Daoy (cell line): ENCODE results near the gene ANXA9. TPM values are rescaled to one million over a fixed set of nuclear protein-coding genes. Genes with fewer than 3 reads are reported as not detected.

ENCODE experiments used
- DNase-seq: peaks from one replicate; pipeline ENCODE4 v3.0.0-alpha.2; 2015; ENCODE audit warnings: low read depth
- total RNA-seq: library from RNA; depleted of rRNA; stranded (reverse); fragments of >200 nt; shearing (Covaris generic); gene quantifications from 2 replicates; pipeline ENCODE4 v1.2.3, GENCODE V29; 2014

The ANXA9 gene
- total RNA-seq, 1 experiment from 2014 or later = not detected

GRCh38 chr1:150974580-150975478, 7.3 kb upstream of the ANXA9 start, which contains the start of gene CERS2:
CERS2 (minus strand) TSS chr1:150974835; CDS start chr1:150969090, 5,745 bp downstream.
- peak; percentile 82 for DNase-seq

DNA sequence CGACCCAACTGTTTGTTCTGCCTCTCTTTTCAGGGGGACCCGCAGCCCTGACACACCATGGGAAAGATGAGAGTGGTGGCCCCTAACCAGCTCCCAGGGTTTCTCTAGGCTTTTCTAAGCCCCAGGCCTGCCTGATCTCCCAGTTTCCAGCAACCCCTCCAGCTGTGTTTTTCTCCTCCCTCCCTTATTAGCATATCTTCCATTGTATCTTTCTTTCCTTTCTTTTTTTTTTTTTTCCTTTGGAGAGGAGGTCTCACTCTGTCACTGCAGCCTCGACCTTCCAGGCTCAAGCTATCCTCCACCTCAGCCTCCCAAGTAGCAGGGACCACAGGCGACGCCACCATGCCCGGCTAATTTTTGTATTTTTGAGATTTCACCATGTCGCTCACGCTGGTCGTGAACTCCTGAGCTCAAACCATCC, 5.7 kb upstream of the ANXA9 start:
- DNase-seq = no peak

GRCh38 chr1:150976879-150977694, 5.0 kb upstream of the ANXA9 start:
- DNase-seq = peak; percentile 92

DNA sequence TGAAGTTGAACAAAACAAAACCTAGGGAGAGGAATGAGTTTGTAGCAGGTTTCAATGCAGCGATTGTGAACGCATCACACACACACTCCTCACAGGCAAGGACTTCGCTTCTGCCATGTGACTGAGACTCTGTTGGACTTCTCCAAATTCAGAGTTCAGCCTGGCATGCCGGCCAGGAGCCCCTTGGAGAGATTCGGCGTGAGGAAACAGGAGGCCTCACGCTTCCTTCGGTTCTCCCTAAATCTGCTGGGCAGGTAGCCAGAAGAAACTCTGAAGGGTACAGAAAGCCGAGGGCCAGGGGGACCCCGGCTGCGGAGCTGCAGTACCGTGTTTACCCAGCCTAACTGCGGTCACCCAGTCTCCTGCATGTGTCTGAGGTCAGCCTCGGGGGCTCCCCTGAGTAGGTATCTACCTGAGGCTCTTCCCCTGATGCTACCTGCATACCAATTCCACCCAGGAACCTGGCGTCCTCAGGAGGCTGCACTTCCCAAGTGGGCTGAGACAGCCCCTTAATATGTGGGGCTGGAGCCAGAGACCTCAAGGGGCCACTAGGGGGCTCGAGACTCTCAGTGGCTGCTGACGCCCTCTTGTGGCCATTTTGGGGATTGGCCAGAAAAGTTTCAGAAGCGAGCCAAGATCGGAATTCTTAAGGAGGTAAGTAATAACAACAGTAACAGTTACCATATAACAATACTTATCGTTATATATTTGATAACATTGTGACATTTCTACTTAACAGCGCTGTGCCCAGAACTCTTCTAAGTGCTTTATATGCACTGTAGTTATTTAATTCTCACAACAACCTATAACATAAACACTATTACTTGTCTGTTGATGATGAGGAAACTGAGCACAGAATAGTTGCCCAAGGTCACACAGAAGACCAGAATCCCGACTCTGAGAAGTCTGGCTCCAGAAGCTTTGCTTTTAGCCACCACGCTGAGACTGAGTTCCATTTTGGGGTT, 2.7 kb upstream of the ANXA9 start:
- peak; percentile 84 for DNase-seq

DNA sequence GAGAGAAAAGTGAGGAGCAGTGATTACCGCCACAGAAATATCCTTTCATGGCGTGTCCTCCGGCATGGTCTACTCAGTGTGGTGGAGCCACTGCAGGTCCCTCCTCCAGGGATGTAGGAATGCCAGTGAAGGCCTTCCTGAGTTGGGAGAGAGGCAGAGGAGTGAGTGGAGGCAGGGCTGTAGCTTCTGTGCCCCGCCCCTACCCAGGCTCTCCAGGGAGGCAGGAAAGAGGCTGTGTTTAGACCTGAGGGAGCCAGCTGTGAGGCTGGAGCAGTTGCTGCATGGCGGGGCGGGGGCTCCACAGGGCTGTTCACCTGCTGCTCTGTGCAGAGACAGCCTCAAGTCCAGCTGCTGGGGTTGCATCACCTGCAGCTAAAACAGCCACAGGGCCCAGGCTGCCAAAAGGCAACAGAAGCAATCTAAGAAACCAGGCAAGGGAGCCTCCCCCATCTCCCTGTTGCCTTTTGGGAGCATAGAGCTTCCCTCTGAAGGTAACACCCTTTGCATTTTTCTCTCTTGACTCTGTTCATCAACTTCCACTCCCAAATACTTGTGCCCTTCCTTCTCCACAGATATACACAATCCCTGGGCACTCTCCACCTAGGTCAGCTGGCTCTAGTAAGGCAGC, 801 bp upstream of the ANXA9 start:
- no peak for DNase-seq

DNA sequence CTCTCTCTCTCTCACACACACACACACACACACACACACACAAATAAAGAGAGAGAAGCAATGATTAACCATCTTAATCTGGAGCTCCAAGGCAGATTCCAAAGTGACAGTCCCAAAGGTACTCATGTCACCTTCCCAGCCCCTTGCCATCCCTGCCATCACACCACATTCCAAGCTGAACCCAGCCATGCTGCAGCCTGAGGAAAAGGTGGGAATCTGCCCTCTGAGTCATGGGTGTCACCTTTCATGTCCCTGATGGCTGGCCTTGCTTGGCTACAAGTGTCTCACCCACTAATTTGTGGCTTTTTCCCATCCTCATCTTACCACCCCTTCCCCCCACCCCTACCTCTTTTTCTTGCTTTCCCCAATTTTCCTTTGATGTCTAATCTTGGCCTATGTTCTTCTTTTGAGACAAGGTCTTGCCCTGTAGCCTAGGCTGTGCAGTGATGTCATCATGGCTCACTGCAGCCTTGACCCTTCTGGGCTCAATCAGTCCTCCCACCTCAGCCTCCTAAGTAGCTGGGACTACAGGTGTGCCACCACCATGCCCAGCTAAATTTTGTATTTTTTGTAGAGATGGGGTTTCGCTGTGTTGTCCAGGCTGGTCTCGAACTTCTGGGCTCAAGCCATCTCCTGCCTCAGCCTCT, 3.2 kb downstream of the ANXA9 start:
- DNase-seq = no peak

- DNase-seq = no peak
Measured at GRCh38 chr1:150987924-150988323, 5.8 kb downstream of the ANXA9 start.

DNA sequence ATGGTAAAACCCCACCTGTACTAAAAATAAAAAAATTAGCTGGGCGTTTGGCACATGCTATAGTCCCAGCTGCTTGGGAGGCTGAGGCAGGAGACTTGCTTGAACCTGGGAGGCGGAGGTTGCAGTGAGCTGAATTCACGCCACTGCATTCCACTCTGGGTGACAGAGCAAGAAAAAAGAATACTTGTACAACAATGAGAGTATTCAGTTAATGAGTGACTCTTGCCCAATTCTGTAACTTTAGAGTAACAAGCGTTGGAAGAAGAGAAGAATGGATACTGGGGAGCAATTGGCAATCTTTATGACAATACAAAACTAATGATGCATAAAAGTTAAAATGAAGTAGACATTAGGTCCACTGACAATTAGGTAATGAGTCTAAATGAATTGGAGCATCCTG, 10.5 kb downstream of the ANXA9 start:
- no peak for DNase-seq

GRCh38 chr1:150994248-150994647, 12.2 kb downstream of the ANXA9 start:
- DNase-seq = no peak

GRCh38 chr1:150995460-150995859, 13.4 kb downstream of the ANXA9 start:
- no peak for DNase-seq

- no peak for DNase-seq
Measured at GRCh38 chr1:150995896-150996295, 13.8 kb downstream of the ANXA9 start.

DNA sequence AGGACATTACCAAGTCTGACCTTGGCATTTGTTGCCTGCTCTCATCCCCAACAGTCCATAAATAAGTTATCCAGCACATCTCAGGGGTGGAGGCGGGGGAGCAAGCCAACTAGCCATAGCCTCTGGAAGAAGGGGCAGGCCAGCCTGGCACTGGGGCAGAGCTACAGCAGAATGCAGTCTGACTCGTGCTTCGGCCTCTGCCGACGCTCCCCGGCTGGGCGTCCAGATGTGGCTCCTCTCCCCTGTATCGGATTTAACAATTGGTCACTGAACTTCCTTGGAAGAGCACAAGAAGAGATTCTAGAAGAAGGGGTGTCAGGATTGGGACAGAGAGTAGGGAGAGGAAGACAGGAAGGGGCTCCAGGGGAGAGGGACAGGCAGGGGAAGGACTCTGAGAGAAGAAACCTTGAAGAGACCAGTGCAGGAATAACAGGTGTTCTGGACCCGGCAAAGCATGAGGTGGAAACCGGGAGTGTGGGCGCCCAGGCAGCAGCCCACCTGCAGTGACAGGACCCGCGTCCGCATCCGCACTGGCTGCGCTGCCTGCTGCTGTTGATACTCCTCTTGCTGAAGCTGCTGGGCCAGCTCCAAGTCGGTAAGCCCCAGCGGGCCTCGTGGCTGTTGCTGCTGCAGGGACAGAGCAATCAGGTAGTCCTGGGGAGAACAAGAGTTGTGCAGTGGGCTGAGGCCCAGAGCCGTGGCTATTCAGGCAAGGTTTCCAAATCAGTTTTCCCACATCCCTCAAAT, 15.2 kb downstream of the ANXA9 start:
- no peak for DNase-seq

GRCh38 chr1:150997949-150998348, 15.9 kb downstream of the ANXA9 start:
- no peak for DNase-seq

- DNase-seq = peak; percentile 88
Measured at GRCh38 chr1:150999051-150999674, 17.1 kb downstream of the ANXA9 start.

- DNase-seq = no peak
Measured at GRCh38 chr1:150999926-151000325, 17.8 kb downstream of the ANXA9 start.

GRCh38 chr1:151000408-151000807, 18.3 kb downstream of the ANXA9 start:
- DNase-seq = no peak

GRCh38 chr1:151001602-151002001, 19.5 kb downstream of the ANXA9 start:
- peak; percentile 55 for DNase-seq

DNA sequence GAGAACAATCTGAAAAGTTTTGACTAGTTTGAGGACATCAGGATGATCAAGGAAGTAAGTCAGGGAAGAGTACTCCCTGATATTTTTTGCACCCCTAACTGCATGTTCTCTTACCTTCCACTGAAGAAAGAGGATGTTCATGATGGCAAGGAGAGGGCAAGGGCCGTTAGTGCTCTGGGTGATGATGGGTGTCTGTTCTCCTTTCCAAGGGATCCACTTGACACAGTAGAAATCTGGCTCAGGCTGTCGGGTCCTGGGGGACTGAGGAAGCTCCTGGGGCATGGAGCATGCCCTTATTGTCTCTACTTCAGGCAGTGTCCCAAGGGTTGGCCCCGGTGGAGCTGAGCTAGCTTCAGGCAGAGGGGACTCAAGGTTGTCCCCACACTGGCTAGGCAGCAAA, 20.0 kb downstream of the ANXA9 start:
- no peak for DNase-seq

DNA sequence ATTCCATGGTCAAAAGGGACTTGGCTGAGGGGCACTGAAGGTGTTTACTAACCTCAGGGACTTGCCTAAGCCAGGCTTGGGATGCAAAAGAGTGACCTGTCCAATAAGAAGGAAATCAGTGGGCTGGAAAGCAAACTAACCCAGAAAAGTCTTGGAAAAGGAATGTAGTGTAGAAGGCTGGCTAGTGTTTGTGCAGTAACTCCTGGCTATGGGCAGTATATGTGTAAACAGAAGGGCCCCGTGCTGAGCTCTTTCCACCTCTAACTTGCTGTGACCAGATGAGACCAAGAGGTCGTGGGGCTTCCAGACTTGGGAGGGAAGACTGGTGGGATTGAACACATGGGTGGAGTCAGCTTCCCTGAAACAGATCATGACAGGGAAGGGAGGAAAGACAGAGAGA, 20.5 kb downstream of the ANXA9 start:
- no peak for DNase-seq
